DND-41 (cell line): ENCODE results near the gene PLA2G4B.

Experiments
- ATAC-seq: fragments of 200-7000 bp; cut with Tn5 transposase; 3 replicates; pipeline ENCODE4 v1.9.1; 2021; ENCODE audit warnings: low read depth; ENCODE audit not compliant: insufficient read depth
- DNase-seq: peaks from one replicate; pipeline ENCODE4 v3.0.0-alpha.2; 2020
- H2AFZ ChIP-seq: 2 replicates; pipeline ENCODE4 v1.6.0; 2012; ENCODE audit warnings: low read depth, low read length
- H3K27ac ChIP-seq: 2 replicates; pipeline ENCODE4 v1.5.1; 2012; ENCODE audit warnings: low read length, inconsistent platforms
- H3K27me3 ChIP-seq: fragments of 200-600 bp; sonication (generic); 2 replicates; pipeline ENCODE4 v1.6.0; 2012; ENCODE audit warnings: low read length, mild to moderate bottlenecking, inconsistent platforms; ENCODE audit not compliant: insufficient read depth, poor library complexity
- H3K36me3 ChIP-seq: 2 replicates; pipeline ENCODE4 v1.5.1; 2012; ENCODE audit warnings: low read length, inconsistent platforms; ENCODE audit not compliant: insufficient read depth
- H3K4me1 ChIP-seq: 2 replicates; pipeline ENCODE4 v1.5.1; 2012; ENCODE audit warnings: mild to moderate bottlenecking, low read length; ENCODE audit not compliant: insufficient read depth
- H3K4me2 ChIP-seq: 2 replicates; pipeline ENCODE4 v1.6.0; 2012; ENCODE audit warnings: mild to moderate bottlenecking, moderate library complexity, low read length, inconsistent platforms; ENCODE audit not compliant: insufficient read depth
- H3K4me3 ChIP-seq, 2 experiments: fragments of 200-600 bp in 1 of 2; shearing (Covaris generic) in 1 of 2; 2 replicates each; pipeline ENCODE4 v1.5.1; 2012 to 2016; ENCODE audit warnings: inconsistent platforms in 2 of 2, low read length in 2 of 2, mild to moderate bottlenecking in 2 of 2, low read depth in 1 of 2, moderate library complexity in 1 of 2
- H3K79me2 ChIP-seq: 2 replicates; pipeline ENCODE4 v1.6.0; 2012; ENCODE audit warnings: low read length, inconsistent platforms; ENCODE audit not compliant: insufficient read depth
- H3K9ac ChIP-seq: 2 replicates; pipeline ENCODE4 v1.6.0; 2012; ENCODE audit warnings: low read depth, mild to moderate bottlenecking, inconsistent platforms, low read length, moderate library complexity
- H3K9me3 ChIP-seq: 2 replicates; pipeline ENCODE4 v1.5.1; 2012; ENCODE audit warnings: low read length, moderate library complexity, mild to moderate bottlenecking, inconsistent platforms; ENCODE audit not compliant: insufficient read depth, severe bottlenecking
- H4K20me1 ChIP-seq: 2 replicates; pipeline ENCODE4 v1.6.0; 2012; ENCODE audit warnings: low read length; ENCODE audit not compliant: insufficient read depth
- CTCF ChIP-seq: IDR thresholded peaks from 2 replicates; pipeline ENCODE4 v1.5.1; 2012; ENCODE audit warnings: borderline replicate concordance, low read length, moderate library complexity, mild to moderate bottlenecking; ENCODE audit not compliant: poor library complexity, severe bottlenecking; ENCODE audit errors: extremely low read depth
- EZH2 ChIP-seq: IDR thresholded peaks from 3 replicates; pipeline ENCODE4 v1.6.1; 2012; ENCODE audit warnings: borderline replicate concordance, low read depth, mild to moderate bottlenecking, moderate library complexity, low read length, inconsistent platforms; ENCODE audit not compliant: severe bottlenecking

The PLA2G4B gene

GRCh38 chr15:41861736-41862356, 23.2 kb downstream of the PLA2G4B start:
- no peaks in the 10 kb centered on the region for H3K4me1 ChIP-seq
- ATAC-seq (no peak), DNase-seq (no peak)
- no peaks in the 10 kb centered on the region for H3K27me3 ChIP-seq
- H3K79me2 ChIP-seq: no peaks in the 10 kb centered on the region
- H3K36me3 ChIP-seq: no peaks in the 10 kb centered on the region
- no peak overlapping the region for H3K9ac ChIP-seq
- TF ChIP-seq CTCF (no peak), EZH2 (no peak)
- H3K9me3 ChIP-seq: no peaks in the 10 kb centered on the region
- H3K27ac ChIP-seq: no peak overlapping the region
- H4K20me1 ChIP-seq: no peaks in the 10 kb centered on the region
- no peak overlapping the region for H3K4me2 ChIP-seq
- no peak overlapping the region for H2AFZ ChIP-seq
- H3K4me3 ChIP-seq: no peak overlapping the region

- no peak overlapping the region for H3K4me2 ChIP-seq
- DNase-seq: no peak
- no peaks in the 10 kb centered on the region for H3K4me1 ChIP-seq
- no peaks in the 10 kb centered on the region for H3K36me3 ChIP-seq
- no peaks in the 10 kb centered on the region for H4K20me1 ChIP-seq
- no peaks in the 10 kb centered on the region for H3K79me2 ChIP-seq
- no peak for ATAC-seq
- no peaks in the 10 kb centered on the region for H3K27me3 ChIP-seq
- no peak for TF ChIP-seq CTCF
- no peak for TF ChIP-seq EZH2
- H2AFZ ChIP-seq: no peak overlapping the region
- H3K9me3 ChIP-seq: no peaks in the 10 kb centered on the region
- H3K4me3 ChIP-seq: no peak overlapping the region
- H3K9ac ChIP-seq: no peak overlapping the region
- no peak overlapping the region for H3K27ac ChIP-seq
Observed at GRCh38 chr15:41862515-41863116, 24.0 kb downstream of the PLA2G4B start.

GRCh38 chr15:41865490-41866055, 26.9 kb downstream of the PLA2G4B start:
- H2AFZ ChIP-seq: no peak overlapping the region

More at GRCh38 chr15:41865490-41866055, 26.9 kb downstream of the PLA2G4B start:
- Histone ChIP-seq H3K27me3 (no peaks in the 10 kb centered on the region), H3K4me1 (no peaks in the 10 kb centered on the region), H3K36me3 (no peaks in the 10 kb centered on the region), H3K4me2 (no peak overlapping the region), H3K9me3 (no peaks in the 10 kb centered on the region), H3K79me2 (no peaks in the 10 kb centered on the region), H3K9ac (no peak overlapping the region), H3K27ac (no peak overlapping the region), H4K20me1 (no peaks in the 10 kb centered on the region), H3K4me3 (no peak overlapping the region)
- no peak for DNase-seq
- ATAC-seq: no peak
- TF ChIP-seq CTCF (no peak), EZH2 (no peak)
